Measurements from ENCODE around the gene CFD. TPM values are rescaled to one million over a fixed set of nuclear protein-coding genes. Genes with fewer than 3 reads are reported as not detected.
A peak's percentile ranks its signal among the peaks of the same experiment; 100 is the strongest.

The CFD gene
- total RNA-seq, 1 donor, result 19.9 TPM

DNA sequence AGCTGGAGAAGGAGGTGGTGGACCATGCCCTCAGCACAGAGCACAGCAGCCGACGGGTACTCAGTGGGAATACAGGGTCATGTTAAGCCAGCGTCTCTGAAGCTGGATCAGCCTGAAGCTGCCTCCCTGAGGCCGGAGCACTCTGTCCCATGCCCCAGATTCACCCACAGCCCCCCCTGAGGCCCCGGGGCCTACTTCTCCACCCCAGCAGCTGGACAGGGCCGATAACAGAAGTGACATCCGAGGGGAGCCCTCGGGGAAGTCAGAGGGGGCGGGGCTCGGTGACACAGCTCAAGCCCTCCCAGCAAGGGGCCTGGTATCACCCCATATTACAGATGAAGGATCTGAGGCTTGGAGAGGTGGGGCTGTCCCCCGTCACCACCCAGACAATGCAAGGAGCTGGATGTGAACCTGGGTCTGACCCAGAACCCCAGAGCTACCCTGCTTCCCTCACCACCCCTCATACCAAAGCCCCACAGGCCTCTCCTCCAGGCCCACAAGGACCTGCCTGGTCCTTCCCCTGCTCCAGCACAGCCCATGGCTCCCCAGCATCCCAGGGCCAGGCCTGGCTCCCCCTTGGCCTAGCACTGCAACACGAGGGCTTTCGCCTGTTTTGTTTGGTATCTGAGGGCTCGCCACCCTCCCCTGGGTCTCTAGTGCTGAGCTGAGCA lies 47.9 kb downstream of the CFD start:
- Histone ChIP-seq H3K79me2 (ENCODE audit: insufficient read depth, low read length) (peaks cover 58% of the 10 kb centered on the region), H3K9me3 (ENCODE audit: low read depth, low read length) (no peaks in the 10 kb centered on the region), H3K4me1 (ENCODE audit: insufficient read depth, low read length) (peaks cover 4% of the 10 kb centered on the region), H3K4me2 (ENCODE audit: insufficient read depth, low read length) (no peak overlapping the region), H4K20me1 (ENCODE audit: insufficient read depth, low read length) (peaks cover 37% of the 10 kb centered on the region), H3K27me3 (ENCODE audit: insufficient read depth, low read length) (no peaks in the 10 kb centered on the region), H3K4me3 (ENCODE audit: insufficient read depth, low read length) (no peak overlapping the region), H3K27ac (ENCODE audit: low read depth, low read length) (no peak overlapping the region), H2AFZ (ENCODE audit: low read length) (no peak overlapping the region), H3K36me3 (ENCODE audit: insufficient read depth, low read length) (no peaks in the 10 kb centered on the region)
- TF ChIP-seq, protein P1, sequence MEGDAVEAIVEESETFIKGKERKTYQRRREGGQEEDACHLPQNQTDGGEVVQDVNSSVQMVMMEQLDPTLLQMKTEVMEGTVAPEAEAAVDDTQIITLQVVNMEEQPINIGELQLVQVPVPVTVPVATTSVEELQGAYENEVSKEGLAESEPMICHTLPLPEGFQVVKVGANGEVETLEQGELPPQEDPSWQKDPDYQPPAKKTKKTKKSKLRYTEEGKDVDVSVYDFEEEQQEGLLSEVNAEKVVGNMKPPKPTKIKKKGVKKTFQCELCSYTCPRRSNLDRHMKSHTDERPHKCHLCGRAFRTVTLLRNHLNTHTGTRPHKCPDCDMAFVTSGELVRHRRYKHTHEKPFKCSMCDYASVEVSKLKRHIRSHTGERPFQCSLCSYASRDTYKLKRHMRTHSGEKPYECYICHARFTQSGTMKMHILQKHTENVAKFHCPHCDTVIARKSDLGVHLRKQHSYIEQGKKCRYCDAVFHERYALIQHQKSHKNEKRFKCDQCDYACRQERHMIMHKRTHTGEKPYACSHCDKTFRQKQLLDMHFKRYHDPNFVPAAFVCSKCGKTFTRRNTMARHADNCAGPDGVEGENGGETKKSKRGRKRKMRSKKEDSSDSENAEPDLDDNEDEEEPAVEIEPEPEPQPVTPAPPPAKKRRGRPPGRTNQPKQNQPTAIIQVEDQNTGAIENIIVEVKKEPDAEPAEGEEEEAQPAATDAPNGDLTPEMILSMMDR (IDR thresholded peaks at IDR 0.05; ENCODE audit: extremely low read depth, low read depth, low read length), result no peak
- peak; percentile 81 for DNase-seq (ENCODE audit: insufficient read length, low spot score, missing footprints)

DNA sequence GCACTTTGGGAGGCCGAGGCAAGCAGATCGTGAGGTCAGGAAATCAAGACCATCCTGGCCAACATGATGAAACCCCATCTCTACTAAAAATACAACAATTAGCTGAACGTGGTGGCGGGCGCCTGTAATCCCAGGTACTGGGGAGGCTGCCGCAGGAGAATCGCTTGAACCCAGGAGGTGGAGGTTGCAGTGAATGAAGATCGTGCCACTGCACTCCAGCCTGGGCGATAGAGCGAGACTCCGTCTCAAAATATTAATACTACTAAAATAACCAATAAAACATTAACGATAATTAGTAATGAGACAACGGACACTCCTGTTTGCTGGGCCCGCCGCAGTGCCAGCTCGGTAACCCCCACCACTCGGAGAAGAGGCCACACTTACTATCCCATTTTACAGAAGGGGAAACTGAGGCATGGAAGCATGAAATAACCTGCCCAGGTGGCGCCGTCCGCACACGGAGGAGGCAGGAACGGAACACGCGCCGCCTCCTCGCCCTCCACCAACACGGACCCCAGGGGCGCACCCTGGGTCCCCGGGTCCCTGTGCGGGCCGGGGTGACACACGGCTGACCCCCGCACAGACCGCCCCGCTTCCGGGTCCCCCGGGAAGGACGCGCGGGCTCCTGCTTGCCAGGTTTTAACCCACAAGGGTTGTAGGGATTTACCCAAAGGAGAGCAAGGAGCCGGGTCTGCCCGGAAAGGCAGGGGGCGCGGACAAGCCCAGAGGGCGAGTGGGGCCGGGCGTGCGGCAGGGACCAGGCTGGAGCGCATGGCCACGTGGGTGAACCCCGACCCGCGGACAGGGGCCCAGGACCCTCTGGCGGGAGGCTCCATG lies 52.0 kb downstream of the CFD start:
- H3K4me3 ChIP-seq (ENCODE audit: insufficient read depth, low read length), result peak overlapping the region; percentile 48
- no peaks in the 10 kb centered on the region for H3K27me3 ChIP-seq (ENCODE audit: insufficient read depth, low read length)
- no peaks in the 10 kb centered on the region for H3K36me3 ChIP-seq (ENCODE audit: insufficient read depth, low read length)
- no peak overlapping the region for H3K4me2 ChIP-seq (ENCODE audit: insufficient read depth, low read length)
- H3K4me1 ChIP-seq (ENCODE audit: insufficient read depth, low read length), result peaks cover 10% of the 10 kb centered on the region
- no peaks in the 10 kb centered on the region for H3K9me3 ChIP-seq (ENCODE audit: low read depth, low read length)
- H3K27ac ChIP-seq (ENCODE audit: low read depth, low read length), result no peak overlapping the region
- peaks cover 42% of the 10 kb centered on the region for H3K79me2 ChIP-seq (ENCODE audit: insufficient read depth, low read length)
- TF ChIP-seq, protein P1 (IDR thresholded peaks at IDR 0.05; ENCODE audit: extremely low read depth, low read depth, low read length), result no peak
- H4K20me1 ChIP-seq (ENCODE audit: insufficient read depth, low read length), result peaks cover 22% of the 10 kb centered on the region
- no peak overlapping the region for H2AFZ ChIP-seq (ENCODE audit: low read length)
- DNase-seq (ENCODE audit: insufficient read length, low spot score, missing footprints), result peak; percentile 86

DNA sequence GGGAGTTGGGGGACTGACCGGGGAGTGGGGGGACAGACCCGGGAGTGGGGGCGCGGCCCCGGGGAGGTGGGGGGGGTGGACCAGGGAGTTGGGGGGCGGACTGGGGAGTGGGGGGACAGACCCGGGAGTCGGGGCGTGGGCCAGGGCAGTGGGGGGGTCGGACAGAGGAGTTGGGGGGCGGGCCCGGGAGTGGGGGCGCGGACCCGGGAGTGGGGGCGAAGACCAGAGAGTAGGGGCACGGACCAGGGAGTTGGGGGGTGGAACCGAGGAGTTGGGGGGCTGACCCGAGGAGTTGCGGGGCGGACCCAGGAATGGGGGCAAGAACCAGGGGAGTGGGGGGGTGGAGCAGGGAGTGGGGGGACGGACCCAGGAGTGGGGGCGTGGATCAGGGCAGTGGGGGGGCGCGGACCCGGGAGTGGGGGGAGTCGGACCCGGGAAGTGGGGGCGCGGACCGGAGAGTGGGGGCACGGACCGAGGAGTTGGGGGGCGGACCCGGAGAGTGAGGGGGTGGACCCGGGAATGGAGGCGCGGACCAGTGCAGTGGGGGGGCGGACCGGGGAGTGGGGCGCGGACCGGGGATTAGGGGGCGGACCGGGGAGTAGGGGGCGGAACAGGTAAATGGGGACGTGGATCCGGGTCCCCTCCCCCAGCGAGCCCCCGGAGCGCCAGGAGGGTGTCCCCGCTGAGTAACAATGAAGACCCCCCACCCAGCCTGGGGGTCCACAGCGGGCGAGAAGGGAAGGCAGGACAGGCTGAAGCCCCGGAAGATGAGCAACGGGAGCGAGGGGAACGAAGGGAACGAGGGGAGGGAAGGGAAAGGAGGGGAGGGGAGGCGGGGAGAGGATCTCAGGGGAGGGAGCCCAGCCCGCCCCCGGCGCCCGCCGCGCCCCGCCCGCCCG lies 53.0 kb downstream of the CFD start:
- TF ChIP-seq, protein P1 (IDR thresholded peaks at IDR 0.05; ENCODE audit: extremely low read depth, low read depth, low read length), result no peak
- H3K36me3 ChIP-seq (ENCODE audit: insufficient read depth, low read length), result no peaks in the 10 kb centered on the region
- H3K4me3 ChIP-seq (ENCODE audit: insufficient read depth, low read length), result peak overlapping the region; percentile 85
- no peak overlapping the region for H3K27ac ChIP-seq (ENCODE audit: low read depth, low read length)
- H3K4me1 ChIP-seq (ENCODE audit: insufficient read depth, low read length), result peaks cover 10% of the 10 kb centered on the region
- H3K9me3 ChIP-seq (ENCODE audit: low read depth, low read length), result no peaks in the 10 kb centered on the region
- peaks cover 17% of the 10 kb centered on the region for H4K20me1 ChIP-seq (ENCODE audit: insufficient read depth, low read length)
- H3K4me2 ChIP-seq (ENCODE audit: insufficient read depth, low read length), result peak overlapping the region; percentile 53
- DNase-seq (ENCODE audit: insufficient read length, low spot score, missing footprints), result peak; percentile 93
- peak overlapping the region; percentile 56 for H2AFZ ChIP-seq (ENCODE audit: low read length)
- H3K27me3 ChIP-seq (ENCODE audit: insufficient read depth, low read length), result peaks cover 9% of the 10 kb centered on the region
- H3K79me2 ChIP-seq (ENCODE audit: insufficient read depth, low read length), result peaks cover 34% of the 10 kb centered on the region

Small RNAs within 50 kb of the gene (small RNA-seq; reads per million reads assigned to genes)
- gene MIR3187 (not detected), gene RNU6-9 (1.1 reads per million, percentile 35 among the genes with 10 or more reads in this experiment)

Other genes starting within 250 kb of the CFD start
- gene POLRMT, start 226.1 kb upstream of the CFD start, total RNA-seq, result 16.6 and 18.6 TPM in 2 replicates
- gene FGF22, start 219.8 kb upstream of the CFD start, total RNA-seq, result not detected in 2 replicates
- gene RNF126, start 196.4 kb upstream of the CFD start, total RNA-seq, result 29.8 and 38.7 TPM in 2 replicates
- 32.7 and 52.1 TPM in 2 replicates for gene FSTL3, start 183.3 kb upstream of the CFD start, total RNA-seq
- gene PRSS57, start 164.2 kb upstream of the CFD start, total RNA-seq, result not detected in 2 replicates
- gene PALM, start 150.7 kb upstream of the CFD start, total RNA-seq, result 9.7 and 10.5 TPM in 2 replicates
- 0.36 and 0.59 TPM in 2 replicates for gene MISP, start 108.6 kb upstream of the CFD start, total RNA-seq
- 106 and 124 TPM in 2 replicates for gene PTBP1, start 62.2 kb upstream of the CFD start, total RNA-seq
- gene PLPPR3, start 37.7 kb upstream of the CFD start, total RNA-seq, result 0.36 TPM in 1 of 2 replicates, not detected in the other
- not detected in 2 replicates for gene AZU1, start 31.8 kb upstream of the CFD start, total RNA-seq
- not detected in 2 replicates for gene PRTN3, start 18.7 kb upstream of the CFD start, total RNA-seq
- gene ELANE, start 7.4 kb upstream of the CFD start, total RNA-seq, result 0.36 and 0.59 TPM in 2 replicates
- 20.6 and 25.0 TPM in 2 replicates for gene MED16, start 33.5 kb downstream of the CFD start, total RNA-seq
- not detected in 2 replicates for gene RNU6-9, start 33.8 kb downstream of the CFD start, total RNA-seq
- gene R3HDM4, start 53.6 kb downstream of the CFD start, total RNA-seq, result 31.1 and 32.7 TPM in 2 replicates
- gene KISS1R, start 57.7 kb downstream of the CFD start, total RNA-seq, result not detected in 2 replicates
- 19.4 and 21.7 TPM in 2 replicates for gene ARID3A, start 66.4 kb downstream of the CFD start, total RNA-seq
- gene WDR18, start 124.7 kb downstream of the CFD start, total RNA-seq, result 45.6 and 46.6 TPM in 2 replicates
- gene GRIN3B, start 140.8 kb downstream of the CFD start, total RNA-seq, result not detected in 2 replicates
- gene TMEM259, start 161.5 kb downstream of the CFD start, total RNA-seq, result 74.0 and 84.0 TPM in 2 replicates
- gene RNU6-2, start 161.9 kb downstream of the CFD start, total RNA-seq, result not detected in 2 replicates
- gene CNN2, start 166.9 kb downstream of the CFD start, total RNA-seq, result 537 and 594 TPM in 2 replicates
- 33.3 and 43.0 TPM in 2 replicates for gene ABCA7, start 180.4 kb downstream of the CFD start, total RNA-seq
- gene ARHGAP45, start 207.5 kb downstream of the CFD start, total RNA-seq, result 0.59 and 0.72 TPM in 2 replicates
- gene POLR2E, start 235.7 kb downstream of the CFD start, total RNA-seq, result 70.2 and 74.0 TPM in 2 replicates
- 515 TPM in 2 replicates for gene GPX4, start 244.3 kb downstream of the CFD start, total RNA-seq

Data from osteoblast (primary cell).